Astrocyte of the cerebellum (primary cell): ENCODE data around the gene CFI.

Experiments used
- DNase-seq: peaks from one replicate; pipeline ENCODE4 v3.0.0-alpha.2; 2011; ENCODE audit warnings: low read depth
- H3K4me3 ChIP-seq: 2 replicates; pipeline ENCODE4 v1.5.1; 2011; ENCODE audit warnings: mild to moderate bottlenecking, low read depth, low read length, moderate library complexity
- in situ Hi-C: cut with HindIII; loops from 2 replicates; pipeline ENCODE4 v1.10.0; 2017; ENCODE audit warnings: low sequenced_read_pairs
- TF ChIP-seq, protein P1 (sequence below): IDR thresholded peaks from 2 replicates; pipeline ENCODE4 v1.5.1; 2012; ENCODE audit warnings: low read length, low read depth, moderate library complexity, mild to moderate bottlenecking; ENCODE audit errors: missing control alignments

Gene CFI

DNA sequence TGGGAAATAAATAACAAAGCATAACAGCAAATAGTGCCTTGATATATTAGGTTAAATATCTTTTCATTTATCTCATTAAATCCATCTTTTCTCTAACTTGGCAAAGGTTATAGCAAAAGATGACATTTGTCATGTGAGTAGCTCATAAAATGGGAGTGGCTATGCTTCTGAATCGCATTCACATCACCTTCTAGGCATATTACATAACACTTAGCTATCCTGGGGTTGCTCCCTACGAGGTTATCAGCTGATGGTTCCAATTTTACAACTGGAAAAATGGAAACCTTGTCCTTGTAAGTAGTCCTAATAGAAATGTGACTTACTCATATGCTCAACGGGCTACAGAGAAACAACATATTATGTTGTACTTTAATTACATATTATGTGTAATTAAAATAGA, 88.3 kb downstream of the CFI start:
- H3K4me3 ChIP-seq: no peak overlapping the region
- TF ChIP-seq, protein P1, sequence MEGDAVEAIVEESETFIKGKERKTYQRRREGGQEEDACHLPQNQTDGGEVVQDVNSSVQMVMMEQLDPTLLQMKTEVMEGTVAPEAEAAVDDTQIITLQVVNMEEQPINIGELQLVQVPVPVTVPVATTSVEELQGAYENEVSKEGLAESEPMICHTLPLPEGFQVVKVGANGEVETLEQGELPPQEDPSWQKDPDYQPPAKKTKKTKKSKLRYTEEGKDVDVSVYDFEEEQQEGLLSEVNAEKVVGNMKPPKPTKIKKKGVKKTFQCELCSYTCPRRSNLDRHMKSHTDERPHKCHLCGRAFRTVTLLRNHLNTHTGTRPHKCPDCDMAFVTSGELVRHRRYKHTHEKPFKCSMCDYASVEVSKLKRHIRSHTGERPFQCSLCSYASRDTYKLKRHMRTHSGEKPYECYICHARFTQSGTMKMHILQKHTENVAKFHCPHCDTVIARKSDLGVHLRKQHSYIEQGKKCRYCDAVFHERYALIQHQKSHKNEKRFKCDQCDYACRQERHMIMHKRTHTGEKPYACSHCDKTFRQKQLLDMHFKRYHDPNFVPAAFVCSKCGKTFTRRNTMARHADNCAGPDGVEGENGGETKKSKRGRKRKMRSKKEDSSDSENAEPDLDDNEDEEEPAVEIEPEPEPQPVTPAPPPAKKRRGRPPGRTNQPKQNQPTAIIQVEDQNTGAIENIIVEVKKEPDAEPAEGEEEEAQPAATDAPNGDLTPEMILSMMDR: no peak
- in situ Hi-C loops: no loop called here
- DNase-seq: no peak

DNA sequence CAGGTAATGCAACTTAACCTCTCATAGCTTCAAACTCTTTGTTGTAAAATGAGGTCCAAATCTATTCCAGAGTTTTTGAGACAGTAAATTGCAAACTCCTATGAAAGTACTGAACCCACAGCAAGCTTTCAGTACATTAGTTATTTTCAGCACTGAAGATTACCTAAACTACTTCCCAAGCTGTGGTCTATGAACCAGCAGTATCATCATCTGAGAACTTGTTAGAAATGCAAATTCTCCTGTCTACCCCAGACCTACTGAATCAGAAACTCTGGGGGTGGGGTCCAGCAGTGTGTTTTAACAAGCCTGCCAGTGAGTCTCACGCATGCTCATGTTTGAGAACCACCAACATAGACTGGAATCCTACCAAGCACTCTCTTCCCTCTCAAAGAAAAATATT, 92.8 kb downstream of the CFI start:
- in situ Hi-C loops: no loop called here
- no peak for DNase-seq
- TF ChIP-seq, protein P1: no peak
- H3K4me3 ChIP-seq: no peak overlapping the region

DNA sequence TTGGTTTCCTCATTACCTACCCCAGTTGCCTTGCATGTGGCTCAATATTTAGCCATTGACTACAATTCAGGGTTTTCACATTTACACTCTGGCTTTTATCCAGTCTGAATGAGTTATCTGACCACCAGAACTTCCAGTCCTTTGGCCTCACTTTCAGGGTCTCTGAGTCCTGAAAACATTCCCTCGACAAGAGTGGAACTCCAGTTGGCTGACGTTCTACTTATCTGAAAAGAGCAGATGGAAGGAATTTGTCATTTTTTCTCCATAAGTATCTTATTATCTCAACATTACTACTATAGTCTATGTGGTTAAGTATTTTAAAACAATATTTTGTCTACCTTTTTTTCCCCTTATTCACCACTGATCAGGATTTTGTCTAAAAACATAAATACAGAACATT, 93.4 kb downstream of the CFI start:
- in situ Hi-C loops: no loop called here
- H3K4me3 ChIP-seq: no peak overlapping the region
- no peak for DNase-seq
- TF ChIP-seq, protein P1: no peak

DNA sequence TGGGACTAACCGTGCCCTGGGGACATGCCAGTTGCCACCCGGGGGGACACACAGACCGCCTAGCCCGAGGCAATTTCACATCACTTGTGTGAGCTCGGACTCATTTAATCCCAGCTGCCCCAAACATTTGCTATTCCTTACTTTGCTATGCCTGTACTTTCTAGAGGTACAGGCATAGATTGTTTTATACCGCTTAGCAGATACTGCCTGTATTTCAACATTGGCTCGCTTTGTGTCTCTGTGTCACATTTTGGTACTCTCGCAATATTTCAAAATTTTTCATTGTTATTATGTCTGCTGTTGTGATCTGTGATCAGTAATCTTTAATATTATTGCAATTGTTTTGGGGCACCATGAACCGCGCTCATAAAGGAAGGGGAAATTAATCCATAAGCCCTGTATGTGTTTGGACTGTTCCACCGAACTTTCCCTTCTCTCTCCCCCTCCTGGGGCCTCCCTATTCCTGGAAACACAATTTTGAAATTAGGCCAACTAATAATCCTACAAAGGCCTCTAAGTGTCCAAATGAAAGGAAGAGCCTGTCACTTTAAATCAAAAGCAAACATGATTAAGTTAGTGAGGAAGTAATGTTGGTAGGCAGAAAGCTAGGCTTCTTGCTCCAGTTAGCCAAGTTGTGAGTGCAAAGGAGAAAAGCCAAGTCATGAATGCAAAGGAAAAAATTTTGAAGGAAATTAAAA, 98.0 kb downstream of the CFI start:
- peak overlapping the region; percentile 66 for H3K4me3 ChIP-seq
- in situ Hi-C loops: no loop called here
- DNase-seq: no peak
- TF ChIP-seq, protein P1: no peak

DNA sequence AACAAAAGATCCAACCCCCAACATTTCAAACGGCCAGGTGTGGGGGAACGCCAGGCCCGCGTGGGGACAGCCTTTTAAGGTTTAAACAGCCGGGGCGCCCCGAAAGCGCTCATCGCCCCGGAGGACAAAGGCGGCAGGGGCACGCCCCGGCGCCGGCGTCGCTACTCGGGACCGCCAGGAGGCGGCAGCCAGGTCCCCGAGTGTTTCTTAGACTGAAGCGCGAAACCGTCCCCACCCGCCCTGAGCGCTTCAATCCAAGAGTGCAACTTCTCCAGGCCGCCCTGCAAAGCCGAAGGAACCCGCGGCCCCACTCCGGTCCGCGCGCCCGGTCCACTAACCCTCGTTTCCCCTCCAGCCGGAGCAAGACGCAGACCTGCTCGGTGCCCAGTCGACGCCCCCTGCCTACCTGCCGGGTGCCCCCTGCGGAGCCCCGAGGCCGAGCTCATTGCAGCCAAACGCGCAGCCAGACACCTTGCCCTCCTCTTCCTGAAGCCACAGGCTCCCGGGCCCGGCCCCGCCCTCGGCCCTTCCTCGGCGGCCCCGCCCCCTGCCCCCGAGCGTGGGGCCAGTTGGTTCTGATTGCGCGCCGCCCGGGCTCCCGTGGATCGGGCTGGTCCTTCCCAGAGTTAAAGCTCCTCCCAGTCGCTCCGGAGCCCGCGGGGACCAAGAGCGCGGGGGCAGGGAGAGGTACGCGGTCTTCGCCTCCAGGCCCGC, 98.7 kb downstream of the CFI start, which contains the start of gene CASP6:
Gene CASP6 (minus strand): TSS at position 496 of the 714 bp plus-strand sequence. CDS start 50 bp downstream, at position 446.
- TF ChIP-seq, protein P1: peak; percentile 60
- peak; percentile 32 for DNase-seq
- peak within 1 kb of the TSS; percentile 66 for H3K4me3 ChIP-seq
- in situ Hi-C loops: no loop called here

DNA sequence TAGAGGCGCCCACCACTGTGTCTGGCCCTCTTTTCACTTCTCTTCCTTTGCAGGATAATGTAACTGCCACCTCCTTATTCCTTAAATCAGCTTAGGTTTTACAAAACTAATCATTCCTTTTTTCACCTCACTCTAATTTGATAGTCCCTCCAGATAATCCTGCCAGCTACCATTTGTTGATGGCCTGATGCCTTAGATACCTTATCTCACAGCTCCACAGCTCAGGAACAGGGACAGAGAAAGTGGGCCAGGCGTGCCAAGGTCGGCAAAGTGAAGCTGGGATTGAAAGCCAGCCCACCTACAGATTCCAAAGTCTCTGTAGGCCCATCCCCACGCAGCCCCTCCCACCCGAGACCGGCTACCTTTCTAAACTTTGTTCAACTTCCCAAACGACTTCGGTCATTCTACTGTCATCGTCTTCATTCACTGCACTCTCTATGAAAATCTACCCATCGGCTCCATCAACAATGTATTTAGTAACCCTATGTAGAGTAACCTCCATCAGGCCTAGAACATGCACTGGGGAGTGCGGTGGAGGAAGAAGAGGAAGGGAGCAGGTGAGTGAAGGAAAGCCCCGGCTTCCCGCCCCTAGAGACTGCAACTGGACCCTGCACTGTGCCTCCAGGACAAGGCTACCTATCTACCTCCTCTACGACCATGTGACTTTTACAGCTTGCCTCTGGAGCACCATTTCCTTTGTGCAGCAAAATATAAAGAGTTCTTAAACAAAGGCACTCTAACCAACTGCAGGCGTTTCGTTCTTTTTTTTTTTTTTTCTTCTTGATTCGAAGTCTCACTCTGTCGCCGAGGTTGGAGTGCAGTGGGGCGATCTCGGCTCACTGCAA, 100.0 kb downstream of the CFI start:
- TF ChIP-seq, protein P1: no peak
- H3K4me3 ChIP-seq: peak overlapping the region; percentile 66
- no peak for DNase-seq
- in situ Hi-C loops: no loop called here
